Body of pancreas (tissue), 4 donors: ENCODE data around the gene TRIM71.

Experiments
- CTCF ChIP-seq, 7 experiments: fragments of 450-650 bp in 4 of 7; fragments of 200-600 bp in 3 of 7; sonication (generic) in 3 of 7; IDR thresholded peaks; one replicate each; pipeline ENCODE4 v1.5.1; 2016 to 2019; ENCODE audit warnings: antibody characterized with exemption in 7 of 7
- POLR2A ChIP-seq, 3 donors: fragments of 450-650 bp; IDR thresholded peaks; one replicate each; pipeline ENCODE4 v1.6.1; 2016; ENCODE audit warnings: antibody characterized with exemption in 3 of 3, mild to moderate bottlenecking in 2 of 3

GRCh38 chr3:32892625-32893598 is 75.1 kb downstream of the TRIM71 start:
- no peak for TF ChIP-seq CTCF (IDR thresholded peaks at IDR 0.05)
- TF ChIP-seq POLR2A (IDR thresholded peaks at IDR 0.05): no peak
